HCT116 (cell line): Measurements from ENCODE around the gene PRAME.

Source experiments
- CTCF ChIP-seq, 3 experiments: fragments of 200-600 bp in 1 of 3; sonication (generic) in 1 of 3; IDR thresholded peaks in 2 of 3; conservative IDR thresholded peaks in 1 of 3; 2 replicates each; pipeline ENCODE4 v1.5.1; 2012 to 2017; ENCODE audit warnings: low read depth in 2 of 3, low read length in 2 of 3, antibody characterized with exemption in 1 of 3, borderline replicate concordance in 1 of 3, control low read depth in 1 of 3, mild to moderate bottlenecking in 1 of 3, mixed read lengths in 1 of 3, mixed run types in 1 of 3, moderate library complexity in 1 of 3; ENCODE audit not compliant: insufficient read depth in 1 of 3
- EGR1 ChIP-seq: IDR thresholded peaks from 2 replicates; pipeline ENCODE4 v1.6.1; 2012; ENCODE audit warnings: low read depth
- EZH2 ChIP-seq: fragments of 200-600 bp; sonication (generic); IDR thresholded peaks from 2 replicates; pipeline ENCODE4 v1.6.1; 2017; ENCODE audit warnings: antibody characterized with exemption, mixed run types
- POLR2A ChIP-seq: IDR thresholded peaks from 2 replicates; pipeline ENCODE4 v1.7.0; 2011; ENCODE audit warnings: borderline replicate concordance; ENCODE audit not compliant: insufficient read depth, insufficient read length; ENCODE audit errors: extremely low read depth
- POLR2AphosphoS5 ChIP-seq: IDR thresholded peaks from 2 replicates; pipeline ENCODE4 v1.6.1; 2011; ENCODE audit warnings: mild to moderate bottlenecking, low read depth, low read length, moderate library complexity
- REST ChIP-seq: IDR thresholded peaks from 2 replicates; pipeline ENCODE4 v1.6.1; 2012; ENCODE audit warnings: low read depth
- SIN3A ChIP-seq: IDR thresholded peaks from 2 replicates; pipeline ENCODE4 v1.6.1; 2012; ENCODE audit warnings: low read depth

- no peak for TF ChIP-seq POLR2A
- TF ChIP-seq REST = no peak
- no peak for TF ChIP-seq CTCF (IDR thresholded peaks at IDR 0.05 in 2 of 3, conservative IDR thresholded peaks at IDR 0.05 in 1 of 3; ENCODE audit: borderline replicate concordance in 1 of 3, insufficient read depth in 1 of 3, low read depth in 2 of 3, low read length in 2 of 3)
- TF ChIP-seq POLR2AphosphoS5 = no peak
- no peak for TF ChIP-seq SIN3A
- no peak for TF ChIP-seq EGR1
- no peak for TF ChIP-seq EZH2
These were observed 39.5 kb downstream of the PRAME start for GRCh38 chr22:22519591-22519990.
